ENCODE data around the gene SMARCA5. TPM values are rescaled to one million over a fixed set of nuclear protein-coding genes. Genes with fewer than 3 reads are reported as not detected.

SMARCA5 gene
- total RNA-seq, 1 experiment from 2014 or later = 107 TPM

DNA sequence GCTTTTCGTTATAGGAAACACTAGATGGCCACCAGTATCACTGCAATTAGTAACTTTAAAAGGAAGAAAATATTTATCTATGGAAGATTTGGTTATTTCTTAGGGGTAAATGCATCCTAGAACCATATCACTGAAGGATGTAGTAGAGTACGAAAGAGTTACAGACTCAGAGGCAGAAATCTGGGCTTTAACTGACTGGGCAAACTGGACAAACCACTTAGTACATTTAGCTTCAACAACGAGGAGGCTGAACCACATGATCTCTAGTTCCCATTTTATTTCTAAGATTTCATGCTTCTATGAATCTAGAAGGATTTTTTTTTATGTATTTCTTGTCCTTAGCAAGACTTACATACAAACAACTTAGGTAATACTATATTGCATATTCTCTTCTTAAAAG, 93.0 kb downstream of the SMARCA5 start:
- Histone ChIP-seq H3K23ac (ENCODE audit: insufficient read length, low read depth, low read length) (no peak overlapping the region), H2AFZ (ENCODE audit: low read length) (no peak overlapping the region), H2BK12ac (ENCODE audit: insufficient read length, low read depth, low read length) (no peak overlapping the region), H2AK5ac (ENCODE audit: insufficient read length, low read length) (no peak overlapping the region), H3K18ac (ENCODE audit: insufficient read length, low read depth, low read length) (no peak overlapping the region), H2BK120ac (ENCODE audit: low read depth, low read length, poor library complexity, severe bottlenecking) (no peak overlapping the region), H3T11ph (ENCODE audit: low read length) (no peak overlapping the region), H2BK5ac (ENCODE audit: insufficient read length, low read length) (no peak overlapping the region), H3K27ac (ENCODE audit: insufficient read length, low read depth, low read length) (no peak overlapping the region), H4K8ac (replicated peaks; ENCODE audit: insufficient read length, low read depth, low read length) (no peak overlapping the region), H3K79me2 (ENCODE audit: insufficient read depth, low read length) (no peaks in the 10 kb centered on the region), H3K23me2 (ENCODE audit: insufficient read length, low read depth, low read length, poor library complexity, severe bottlenecking) (no peaks in the 10 kb centered on the region), H2BK20ac (ENCODE audit: low read depth, low read length, poor library complexity, severe bottlenecking) (no peak overlapping the region), H3K56ac (ENCODE audit: insufficient read length, low read depth, low read length) (no peak overlapping the region), H3K4ac (ENCODE audit: low read depth, low read length) (no peak overlapping the region), H3K9ac (ENCODE audit: extremely low read depth, insufficient read length, low read length) (no peak overlapping the region), H4K20me1 (ENCODE audit: control insufficient read depth, insufficient read depth, insufficient read length) (no peaks in the 10 kb centered on the region), H3K14ac (ENCODE audit: insufficient read depth, low read length) (no peak overlapping the region), H3K4me2 (ENCODE audit: insufficient read depth, insufficient read length, low read length) (no peak overlapping the region), H3K9me3 (ENCODE audit: control insufficient read depth, low read depth, low read length) (no peaks in the 10 kb centered on the region), H4K5ac (ENCODE audit: insufficient read length, low read depth, low read length) (no peak overlapping the region), H3K4me1 (ENCODE audit: insufficient read depth, low read length) (no peaks in the 10 kb centered on the region), H3K79me1 (ENCODE audit: insufficient read depth, low read depth, low read length, poor library complexity, severe bottlenecking) (no peaks in the 10 kb centered on the region), H4K91ac (ENCODE audit: insufficient read length, low read depth, low read length) (no peak overlapping the region), H2BK15ac (ENCODE audit: low read depth, low read length) (no peak overlapping the region), H3K27me3 (ENCODE audit: insufficient read depth, low read length) (no peaks in the 10 kb centered on the region)
- Mint-ChIP-seq H3K27ac (no peak overlapping the region), H3K4me3 (no peak overlapping the region), H3K27me3 (ENCODE audit: low read depth) (no peaks in the 10 kb centered on the region; the same call in 1 of the 2 replicates), H3K9me3 (no peaks in the 10 kb centered on the region), H3K4me1 (no peaks in the 10 kb centered on the region), H3K36me3 (ENCODE audit: insufficient read depth in 1 of 3, low read depth in 3 of 3) (no peaks in the 10 kb centered on the region)
- no peak for TF ChIP-seq CTCF (conservative IDR thresholded peaks at IDR 0.05)
- no peak for DNase-seq
- no CpG with 5 or more reads among the region's 3 CpGs for WGBS (ENCODE audit: extremely low coverage, insufficient read length, low lambda C conversion rate)

Other genes starting within 250 kb of the SMARCA5 start
- gene GAB1, start 176.8 kb upstream of the SMARCA5 start, total RNA-seq (2021) = 13.8 and 15.3 TPM in 2 replicates
- not detected in 2 replicates for gene FREM3, start 187.0 kb downstream of the SMARCA5 start, total RNA-seq (2021)

All from H9 (cell line).